ENCODE results near the gene HYI.
"Not testable (repeated sequence)": the region's sequence is repeated elsewhere in the genome, so short reads cannot be mapped to it uniquely, and the experiment has no call there.

Gene HYI

GRCh38 chr1:43464681-43465504 lies 11.2 kb upstream of the HYI start:
- no peak for DNase-seq

- DNase-seq, result no peak
These were observed 9.7 kb upstream of the HYI start for GRCh38 chr1:43463479-43463878.

DNA sequence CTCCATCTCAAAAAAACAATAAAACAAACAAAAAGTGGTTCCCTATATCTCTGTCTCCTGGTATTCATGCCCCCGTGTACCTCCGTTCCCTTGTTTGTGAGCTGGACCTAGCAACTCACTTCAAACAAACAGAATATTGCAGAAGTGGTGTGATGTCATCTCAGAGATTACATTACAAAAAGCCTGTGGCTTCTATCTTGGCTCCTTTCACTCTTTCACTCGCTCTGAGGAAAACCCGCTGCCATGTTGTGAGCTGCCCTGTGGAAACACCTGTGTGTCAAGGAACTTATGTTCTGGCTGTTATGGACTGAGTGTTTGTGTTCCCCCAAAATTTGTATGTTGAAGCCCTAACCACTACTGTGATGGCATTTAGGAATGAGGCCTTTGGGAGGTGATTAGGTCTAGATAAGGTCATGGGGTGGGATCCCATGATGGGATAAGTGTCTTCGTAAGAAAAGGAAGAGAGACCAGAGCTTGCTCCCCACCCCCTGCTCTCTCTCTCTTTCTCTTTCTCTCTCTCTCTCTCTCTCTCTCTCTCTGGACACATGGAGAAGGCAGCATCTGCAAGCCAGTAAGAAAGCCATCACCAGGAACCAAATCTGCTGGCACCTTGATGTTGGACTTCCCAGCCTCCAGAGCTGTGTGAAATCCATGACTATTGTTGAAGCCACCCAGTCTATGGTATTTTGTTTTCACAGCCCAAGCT lies 7.4 kb upstream of the HYI start:
- no peak for DNase-seq

- not testable (repeated sequence) for DNase-seq
These were observed 4.6 kb upstream of the HYI start for GRCh38 chr1:43458379-43458778.

DNA sequence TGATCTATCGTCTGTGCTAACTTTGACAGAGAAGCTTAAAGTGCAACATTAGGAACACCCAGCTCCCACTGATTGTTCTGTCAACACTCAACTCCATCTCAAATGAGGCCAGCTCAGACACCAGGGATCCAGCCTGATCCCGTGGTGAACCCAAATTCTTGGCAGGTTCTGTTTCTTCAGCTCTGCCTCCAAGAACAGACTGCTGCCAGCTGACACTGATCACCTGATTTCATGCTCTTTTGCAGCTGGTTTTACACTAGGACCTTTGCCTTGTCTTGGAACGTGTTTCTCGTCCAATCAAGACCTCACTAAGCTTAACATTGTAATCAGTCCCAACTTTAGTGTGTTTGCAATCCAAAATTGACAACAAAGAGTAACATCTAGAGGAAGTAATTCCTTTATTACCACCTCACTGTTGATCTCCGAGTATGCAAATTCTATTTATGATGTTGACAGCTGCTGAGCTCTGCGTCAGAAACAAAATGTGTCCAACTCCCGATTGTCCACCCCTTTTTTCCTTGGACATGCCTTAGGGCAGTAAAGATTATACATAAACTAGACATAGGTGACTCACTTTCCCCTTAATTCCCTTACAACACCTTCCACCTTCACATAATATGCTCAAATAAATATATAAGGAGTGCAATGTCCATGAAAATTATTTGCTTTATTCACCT lies 1.6 kb upstream of the HYI start:
- DNase-seq, result peak; percentile 39

GRCh38 chr1:43454270-43455011 lies 710 bp upstream of the HYI start:
- DNase-seq, result peak; percentile 100

DNA sequence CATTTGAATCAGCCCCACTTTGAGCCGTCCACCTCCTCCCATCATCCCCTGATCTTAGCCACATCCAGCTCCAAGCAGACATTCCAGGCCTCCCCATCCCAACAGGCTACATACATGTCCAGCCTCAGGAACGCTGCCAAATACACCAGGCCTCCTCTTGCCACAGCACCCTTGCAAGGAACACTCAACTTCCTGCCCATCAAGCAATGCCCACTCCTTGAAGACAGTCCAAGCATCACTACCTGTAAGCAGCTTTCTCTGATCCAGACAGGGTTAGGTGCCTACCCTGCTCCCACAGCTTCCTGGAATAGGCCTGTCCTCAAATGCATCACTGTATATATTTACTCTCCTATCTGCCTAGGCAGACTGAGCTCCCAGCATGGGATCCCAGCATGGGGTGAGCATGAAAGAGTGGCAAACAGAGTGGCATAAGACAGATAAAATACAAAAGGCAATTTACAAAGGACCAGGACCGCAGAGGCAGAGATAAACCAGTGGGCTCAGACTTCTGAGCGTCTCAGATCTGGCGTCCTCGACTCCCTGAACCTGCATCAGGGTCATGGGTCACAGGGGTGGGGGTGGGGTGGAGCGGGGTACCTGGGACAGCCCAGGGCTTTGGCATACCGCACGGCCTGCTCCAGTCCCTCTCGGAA lies 816 bp downstream of the HYI start:
- DNase-seq, result peak; percentile 51

- no peak for DNase-seq
These were observed 1.8 kb downstream of the HYI start for GRCh38 chr1:43451701-43452532.

DNA sequence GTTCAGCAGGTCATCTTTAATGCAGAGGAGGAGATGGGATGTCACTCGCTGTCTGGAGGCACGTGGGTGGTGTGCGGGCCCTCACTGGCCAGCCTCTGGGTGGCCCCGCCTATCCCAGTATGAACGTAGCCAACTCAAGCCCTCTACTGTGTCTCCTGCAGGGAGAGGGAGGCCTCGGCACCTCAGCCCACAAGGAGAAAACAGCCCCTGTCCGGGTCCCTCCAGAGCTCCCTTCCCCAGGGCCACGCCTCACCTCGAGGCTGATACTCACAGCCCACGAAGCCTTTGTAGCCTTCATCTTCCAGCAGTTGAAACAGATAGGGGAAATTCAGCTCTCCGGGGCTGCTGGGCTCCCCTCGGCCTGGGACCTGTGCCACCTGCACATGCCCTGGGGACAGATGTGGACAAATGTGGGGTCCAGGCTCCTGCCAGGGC lies 2.6 kb downstream of the HYI start:
- DNase-seq, result no peak

DNA sequence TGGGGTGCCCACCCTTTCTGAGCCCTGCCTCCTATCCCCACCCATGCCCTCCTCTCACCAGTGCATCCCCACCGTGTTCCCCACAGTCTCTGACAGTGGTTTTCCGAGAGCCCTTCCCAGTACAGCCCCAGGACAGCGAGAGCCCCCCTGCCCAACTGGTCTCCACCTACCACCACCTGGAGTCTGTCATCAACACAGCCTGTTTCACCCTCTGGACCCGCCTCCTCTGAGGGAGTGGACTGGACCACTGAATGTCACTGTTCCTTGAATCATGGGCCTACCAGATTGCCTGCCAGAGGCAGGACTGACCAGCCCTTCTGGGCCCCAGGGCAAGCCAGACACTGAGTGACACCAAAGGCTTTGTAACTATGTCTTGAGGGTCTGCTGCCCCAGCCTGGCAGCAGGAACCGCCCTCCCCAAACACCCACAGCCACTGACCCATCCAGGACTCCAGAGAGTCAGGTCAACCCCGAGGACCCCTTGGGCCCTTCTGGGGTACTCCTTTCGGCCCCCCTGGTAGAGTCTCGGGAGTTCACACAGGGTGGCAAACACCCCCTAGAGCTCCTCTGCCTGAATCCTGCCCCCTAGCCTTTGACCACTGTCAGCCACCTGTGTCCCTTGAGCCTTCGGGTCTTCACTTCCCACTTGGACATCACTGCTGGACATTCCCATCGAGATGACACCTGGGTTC lies 3.3 kb downstream of the HYI start:
- no peak for DNase-seq

DNA sequence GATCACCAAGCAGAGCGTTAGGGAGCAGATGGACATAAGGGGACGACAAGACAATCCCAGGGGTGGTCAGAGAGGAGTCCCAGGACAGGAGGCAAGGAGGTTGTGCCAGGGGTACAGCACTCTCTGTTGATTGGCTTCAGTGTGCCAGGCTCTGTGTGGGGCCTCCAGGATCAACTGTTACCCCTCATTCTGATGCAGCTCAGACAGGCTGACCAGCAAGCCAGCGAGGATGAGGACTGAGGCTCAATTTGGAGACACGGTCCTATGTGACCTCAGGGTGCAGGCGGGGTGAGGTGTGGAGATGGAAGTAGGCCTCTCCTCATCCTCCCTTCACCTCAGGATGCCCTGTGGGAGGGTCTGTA lies 4.0 kb downstream of the HYI start:
- no peak for DNase-seq

- DNase-seq, result no peak
These were observed 4.6 kb downstream of the HYI start for GRCh38 chr1:43448955-43449707.

DNA sequence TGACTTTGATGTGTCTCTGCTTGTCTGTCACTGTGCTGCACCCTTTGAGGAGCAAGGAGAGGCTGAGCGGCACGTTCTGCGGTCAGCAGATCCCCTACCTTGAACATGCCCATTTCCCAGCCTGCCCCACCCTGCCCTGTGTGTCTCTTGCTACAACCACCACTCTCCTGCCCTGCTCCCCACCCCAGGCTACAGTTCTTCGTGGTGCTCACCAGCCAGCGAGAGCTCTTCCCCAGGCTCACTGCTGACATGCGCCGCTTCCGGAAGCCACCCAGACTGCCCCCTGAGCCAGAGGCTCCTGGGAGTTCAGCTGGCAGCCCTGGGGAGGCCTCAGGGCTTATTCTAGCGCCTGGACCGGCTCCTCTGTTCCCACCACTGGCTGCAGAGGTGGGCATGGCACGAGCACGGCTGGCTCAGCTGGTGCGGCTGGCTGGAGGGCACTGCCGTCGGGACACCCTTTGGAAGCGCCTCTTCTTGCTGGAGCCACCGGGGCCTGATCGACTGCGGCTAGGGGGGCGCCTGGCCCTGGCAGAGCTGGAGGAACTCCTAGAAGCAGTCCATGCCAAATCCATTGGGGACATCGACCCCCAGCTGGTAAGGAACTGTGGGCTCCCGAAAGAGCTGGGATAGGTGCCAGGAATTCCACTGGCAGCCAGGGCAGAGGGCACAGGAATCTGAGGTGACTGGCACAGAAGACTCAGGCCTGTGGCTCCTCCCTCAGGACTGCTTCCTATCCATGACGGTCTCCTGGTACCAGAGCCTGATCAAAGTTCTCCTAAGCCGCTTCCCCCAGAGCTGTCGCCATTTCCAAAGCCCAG lies 5.6 kb downstream of the HYI start:
- no peak for DNase-seq

GRCh38 chr1:43446881-43447835 lies 6.6 kb downstream of the HYI start:
- no peak for DNase-seq

DNA sequence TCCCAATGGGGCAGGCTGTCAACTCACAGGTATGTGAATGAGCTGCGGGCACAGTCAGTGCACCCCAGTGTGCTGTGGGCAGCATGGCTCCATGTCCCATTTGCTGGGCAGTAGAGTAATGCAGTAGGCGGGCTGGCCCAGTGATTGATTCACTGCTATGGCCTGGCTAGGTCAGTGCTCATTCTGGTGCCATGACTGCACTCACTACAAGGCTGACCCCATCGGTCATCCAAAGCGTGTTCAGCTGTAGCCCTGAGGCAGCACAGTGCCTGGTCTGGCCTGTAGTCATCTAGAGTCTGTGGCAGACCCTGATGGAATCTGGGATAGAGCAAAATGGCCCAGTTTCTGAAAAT lies 7.4 kb downstream of the HYI start:
- no peak for DNase-seq

DNA sequence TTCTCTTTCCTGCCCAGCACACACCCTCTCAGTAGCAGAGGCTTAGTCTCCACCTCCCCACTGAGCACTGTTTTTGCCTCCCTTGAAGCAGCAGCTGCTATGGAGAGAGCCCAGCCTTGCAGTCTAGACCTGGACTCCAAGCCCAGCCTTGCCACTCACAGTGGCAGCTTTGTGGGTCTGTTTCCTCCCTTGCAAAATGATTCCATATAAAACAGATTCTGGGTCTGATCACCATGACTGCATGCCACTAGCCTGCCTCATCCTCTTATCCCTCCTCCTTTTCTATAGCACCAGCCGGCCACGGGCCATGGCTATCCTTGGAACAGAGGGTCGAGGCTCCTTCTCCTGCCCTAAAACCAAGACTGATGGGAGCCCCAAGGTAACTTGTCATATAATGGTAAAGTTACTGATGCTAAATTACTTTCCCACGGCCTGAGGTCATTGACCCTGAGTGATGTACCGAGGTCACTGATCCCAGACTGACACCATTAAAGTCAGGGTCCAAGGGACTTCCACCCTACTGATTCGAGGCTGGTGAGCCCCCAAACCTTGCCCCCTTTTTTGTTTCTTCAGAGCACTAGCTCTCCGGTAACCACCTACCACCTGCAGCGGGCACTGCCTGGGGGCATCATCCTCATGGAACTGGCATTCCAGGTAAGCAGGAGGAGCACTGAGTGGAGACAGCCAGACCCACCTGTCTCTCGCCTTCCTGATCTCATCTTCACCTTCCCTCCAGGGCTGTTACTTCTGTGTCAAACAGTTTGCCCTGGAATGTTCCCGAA lies 7.9 kb downstream of the HYI start:
- DNase-seq, result no peak

GRCh38 chr1:43444836-43445235 lies 8.9 kb downstream of the HYI start:
- no peak for DNase-seq
